ENCODE data around the gene UMOD. TPM values are rescaled to one million over a fixed set of nuclear protein-coding genes. Genes with fewer than 3 reads are reported as not detected.

UMOD gene
- total RNA-seq, 1 donor = not detected

GRCh38 chr16:20364051-20364450 lies 11.5 kb upstream of the UMOD start:
- no peak for DNase-seq (ENCODE audit: insufficient read length, low spot score, missing footprints)
- Histone ChIP-seq H3K4me1 (ENCODE audit: insufficient read depth, low read length) (no peaks in the 10 kb centered on the region), H3K4me3 (ENCODE audit: insufficient read depth, low read length) (no peak overlapping the region), H3K9me3 (ENCODE audit: low read depth, low read length) (no peaks in the 10 kb centered on the region), H4K20me1 (ENCODE audit: insufficient read depth, low read length) (no peaks in the 10 kb centered on the region), H3K4me2 (ENCODE audit: insufficient read depth, low read length) (no peak overlapping the region), H3K36me3 (ENCODE audit: insufficient read depth, low read length) (no peaks in the 10 kb centered on the region), H3K27me3 (ENCODE audit: insufficient read depth, low read length) (no peaks in the 10 kb centered on the region), H2AFZ (ENCODE audit: low read length) (no peak overlapping the region), H3K79me2 (ENCODE audit: insufficient read depth, low read length) (no peaks in the 10 kb centered on the region), H3K27ac (ENCODE audit: low read depth, low read length) (no peak overlapping the region)
- no peak for TF ChIP-seq CTCF (IDR thresholded peaks at IDR 0.05; ENCODE audit: extremely low read depth, low read depth, low read length)

- H3K4me2 ChIP-seq (ENCODE audit: insufficient read depth, low read length) = no peak overlapping the region
- no peaks in the 10 kb centered on the region for H3K79me2 ChIP-seq (ENCODE audit: insufficient read depth, low read length)
- H3K27ac ChIP-seq (ENCODE audit: low read depth, low read length) = no peak overlapping the region
- DNase-seq (ENCODE audit: insufficient read length, low spot score, missing footprints) = no peak
- H4K20me1 ChIP-seq (ENCODE audit: insufficient read depth, low read length) = no peaks in the 10 kb centered on the region
- TF ChIP-seq CTCF (IDR thresholded peaks at IDR 0.05; ENCODE audit: extremely low read depth, low read depth, low read length) = no peak
- H3K36me3 ChIP-seq (ENCODE audit: insufficient read depth, low read length) = no peaks in the 10 kb centered on the region
- H3K27me3 ChIP-seq (ENCODE audit: insufficient read depth, low read length) = no peaks in the 10 kb centered on the region
- no peaks in the 10 kb centered on the region for H3K9me3 ChIP-seq (ENCODE audit: low read depth, low read length)
- H3K4me3 ChIP-seq (ENCODE audit: insufficient read depth, low read length) = no peak overlapping the region
- H3K4me1 ChIP-seq (ENCODE audit: insufficient read depth, low read length) = no peaks in the 10 kb centered on the region
- H2AFZ ChIP-seq (ENCODE audit: low read length) = no peak overlapping the region
These were observed 10.7 kb upstream of the UMOD start for GRCh38 chr16:20363191-20363590.

GRCh38 chr16:20359997-20360396 lies 7.5 kb upstream of the UMOD start:
- H3K79me2 ChIP-seq (ENCODE audit: insufficient read depth, low read length) = no peaks in the 10 kb centered on the region
- no peaks in the 10 kb centered on the region for H3K9me3 ChIP-seq (ENCODE audit: low read depth, low read length)
- H4K20me1 ChIP-seq (ENCODE audit: insufficient read depth, low read length) = no peaks in the 10 kb centered on the region
- H3K27ac ChIP-seq (ENCODE audit: low read depth, low read length) = no peak overlapping the region
- H3K27me3 ChIP-seq (ENCODE audit: insufficient read depth, low read length) = no peaks in the 10 kb centered on the region
- no peak for TF ChIP-seq CTCF (IDR thresholded peaks at IDR 0.05; ENCODE audit: extremely low read depth, low read depth, low read length)
- H2AFZ ChIP-seq (ENCODE audit: low read length) = no peak overlapping the region
- no peaks in the 10 kb centered on the region for H3K4me1 ChIP-seq (ENCODE audit: insufficient read depth, low read length)
- no peak overlapping the region for H3K4me3 ChIP-seq (ENCODE audit: insufficient read depth, low read length)
- no peaks in the 10 kb centered on the region for H3K36me3 ChIP-seq (ENCODE audit: insufficient read depth, low read length)
- H3K4me2 ChIP-seq (ENCODE audit: insufficient read depth, low read length) = no peak overlapping the region
- no peak for DNase-seq (ENCODE audit: insufficient read length, low spot score, missing footprints)

- no peak overlapping the region for H3K4me2 ChIP-seq (ENCODE audit: insufficient read depth, low read length)
These were observed 2.7 kb upstream of the UMOD start for GRCh38 chr16:20355114-20355782.

More at GRCh38 chr16:20355114-20355782, 2.7 kb upstream of the UMOD start:
- Histone ChIP-seq H3K4me3 (ENCODE audit: insufficient read depth, low read length) (no peak overlapping the region), H3K9me3 (ENCODE audit: low read depth, low read length) (no peaks in the 10 kb centered on the region), H3K36me3 (ENCODE audit: insufficient read depth, low read length) (no peaks in the 10 kb centered on the region), H2AFZ (ENCODE audit: low read length) (no peak overlapping the region), H3K27ac (ENCODE audit: low read depth, low read length) (no peak overlapping the region), H3K79me2 (ENCODE audit: insufficient read depth, low read length) (no peaks in the 10 kb centered on the region), H4K20me1 (ENCODE audit: insufficient read depth, low read length) (no peaks in the 10 kb centered on the region), H3K4me1 (ENCODE audit: insufficient read depth, low read length) (no peaks in the 10 kb centered on the region), H3K27me3 (ENCODE audit: insufficient read depth, low read length) (no peaks in the 10 kb centered on the region)
- no peak for TF ChIP-seq CTCF (IDR thresholded peaks at IDR 0.05; ENCODE audit: extremely low read depth, low read depth, low read length)
- DNase-seq (ENCODE audit: insufficient read length, low spot score, missing footprints) = no peak

All from osteoblast (primary cell).